GM19328 (cell line): ENCODE measurements around the gene CDH23.
A peak's percentile ranks its signal among the peaks of the same experiment; 100 is the strongest.

Source experiments
- ATAC-seq: cut with Tn5 transposase; IDR thresholded peaks from one replicate; pipeline ENCODE4 v1.9.1; 2021; ENCODE audit warnings: mild to moderate bottlenecking, moderate library complexity; ENCODE audit not compliant: unreplicated experiment

Gene CDH23

DNA sequence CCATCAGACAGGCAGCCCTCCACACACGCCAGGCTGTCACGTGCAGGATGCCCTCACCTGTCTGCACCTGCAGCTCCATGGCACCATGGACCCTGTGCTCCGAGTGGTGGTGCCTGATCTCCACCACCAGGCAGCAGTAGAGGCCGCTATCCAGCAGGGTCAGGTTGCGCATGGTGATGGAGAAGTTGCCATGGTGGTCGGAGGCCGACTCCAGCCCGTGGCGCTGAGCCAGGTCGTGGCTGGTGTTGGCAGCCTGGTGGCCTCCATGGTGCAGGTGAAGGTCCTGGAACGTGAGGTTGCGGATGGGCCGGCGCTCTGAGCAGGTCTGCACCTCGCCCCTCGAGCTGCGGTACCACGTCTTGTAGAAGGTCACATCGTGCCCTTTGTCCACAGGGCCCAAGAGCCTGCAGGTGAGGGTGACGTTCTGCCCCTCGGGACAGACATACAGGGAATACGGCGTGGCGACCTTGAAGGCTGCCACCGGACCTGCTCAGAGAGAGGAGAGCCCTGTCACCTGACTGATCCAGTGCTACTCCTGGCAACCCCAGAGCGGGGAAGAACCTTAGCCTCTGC lies 364.9 kb downstream of the CDH23 start:
- no peak for ATAC-seq

DNA sequence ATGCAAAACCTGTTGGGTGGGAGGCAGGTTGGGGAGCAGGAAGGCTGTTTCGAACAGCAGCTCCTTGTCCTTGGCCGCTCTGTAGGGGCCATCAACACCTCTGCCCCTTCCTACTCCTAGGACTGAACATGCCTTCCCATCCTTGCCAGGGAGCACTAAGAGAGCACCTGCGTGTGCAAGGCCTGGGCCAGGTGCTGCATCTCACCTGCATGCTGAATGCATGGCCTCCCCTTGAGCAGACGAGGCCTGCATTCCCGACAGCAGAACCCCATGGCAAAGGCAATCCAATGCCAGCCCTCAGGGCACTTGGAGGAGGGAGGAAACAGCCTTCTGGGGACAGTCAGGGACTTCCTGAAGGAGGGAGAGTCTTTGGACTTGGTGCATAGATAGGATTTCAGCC lies 365.6 kb downstream of the CDH23 start:
- ATAC-seq = no peak

- ATAC-seq = no peak
These were observed 366.8 kb downstream of the CDH23 start for GRCh38 chr10:71763352-71764127.

DNA sequence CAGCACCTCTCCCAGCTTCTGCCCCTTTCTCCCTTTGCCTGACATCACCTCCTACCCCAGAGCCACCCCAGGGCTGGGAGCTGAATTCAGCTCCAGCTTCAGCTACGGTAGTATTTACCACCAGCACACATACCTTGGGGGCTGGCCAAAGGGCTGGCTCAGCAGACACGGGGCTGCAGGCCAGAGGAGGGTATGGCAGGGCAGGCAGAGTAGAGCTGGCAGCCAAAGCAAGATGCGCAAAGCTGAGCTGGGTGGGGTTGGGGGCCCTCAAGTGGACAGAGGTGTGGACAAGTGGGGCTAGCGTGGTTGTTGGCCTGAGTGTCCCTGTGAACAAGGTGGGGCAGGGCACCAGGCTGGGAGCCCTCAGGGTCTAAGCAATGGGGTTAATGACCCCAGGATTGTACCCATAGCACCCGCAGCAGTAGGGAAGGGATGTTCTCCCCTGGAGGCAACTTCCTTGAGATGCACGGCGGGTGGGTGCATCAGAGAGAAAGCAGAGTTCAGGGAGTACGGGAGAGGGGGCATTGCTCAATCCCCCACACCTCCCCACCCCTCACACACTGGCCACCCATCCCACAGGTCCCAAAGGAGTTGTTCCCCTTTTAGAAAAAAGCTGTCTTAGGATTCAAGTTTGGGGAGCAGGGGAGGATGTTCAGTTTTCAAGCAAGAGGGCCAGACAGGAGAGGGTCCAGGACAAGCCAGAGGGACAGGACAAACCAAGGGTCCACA lies 368.6 kb downstream of the CDH23 start:
- ATAC-seq = no peak

DNA sequence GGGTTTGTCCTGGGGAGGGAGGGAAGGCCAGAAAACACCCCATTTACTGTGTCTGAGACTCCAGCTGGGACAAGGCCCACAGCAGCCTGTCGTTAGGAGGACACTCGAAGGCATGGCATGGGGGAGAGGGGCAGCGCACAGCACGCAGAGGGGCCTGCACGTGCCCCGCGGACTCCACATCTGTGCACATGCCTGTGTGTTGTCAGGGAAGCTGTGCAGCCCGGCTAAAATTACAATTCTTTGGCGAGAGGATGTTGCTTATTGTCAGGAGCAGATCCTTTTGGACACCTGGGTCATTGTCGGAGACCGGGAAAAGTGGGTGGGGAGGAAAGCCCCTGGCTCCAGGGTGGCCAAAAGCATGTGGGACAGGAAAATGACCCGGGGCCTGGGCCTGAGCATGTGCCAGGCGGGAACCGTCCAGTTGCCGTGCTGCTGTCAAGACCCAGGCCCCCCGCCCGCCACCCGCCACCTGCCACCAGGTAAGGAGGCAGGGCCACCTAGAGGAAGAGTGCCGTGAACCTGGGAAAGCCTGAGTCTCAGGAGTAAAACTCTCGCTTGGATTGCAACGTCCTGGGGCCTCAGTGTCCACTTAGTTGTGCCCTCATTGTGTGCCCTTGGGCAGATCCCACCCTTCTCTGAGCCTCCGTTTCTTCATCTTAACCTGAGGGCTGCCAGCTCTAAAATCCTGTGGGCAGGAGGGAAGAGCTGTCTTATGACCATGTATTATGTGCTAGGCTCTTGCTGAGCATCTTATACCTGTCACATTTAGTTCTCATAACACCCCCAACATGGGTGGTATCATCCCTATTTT lies 369.4 kb downstream of the CDH23 start:
- no peak for ATAC-seq

GRCh38 chr10:71766717-71767419 lies 370.1 kb downstream of the CDH23 start:
- no peak for ATAC-seq

DNA sequence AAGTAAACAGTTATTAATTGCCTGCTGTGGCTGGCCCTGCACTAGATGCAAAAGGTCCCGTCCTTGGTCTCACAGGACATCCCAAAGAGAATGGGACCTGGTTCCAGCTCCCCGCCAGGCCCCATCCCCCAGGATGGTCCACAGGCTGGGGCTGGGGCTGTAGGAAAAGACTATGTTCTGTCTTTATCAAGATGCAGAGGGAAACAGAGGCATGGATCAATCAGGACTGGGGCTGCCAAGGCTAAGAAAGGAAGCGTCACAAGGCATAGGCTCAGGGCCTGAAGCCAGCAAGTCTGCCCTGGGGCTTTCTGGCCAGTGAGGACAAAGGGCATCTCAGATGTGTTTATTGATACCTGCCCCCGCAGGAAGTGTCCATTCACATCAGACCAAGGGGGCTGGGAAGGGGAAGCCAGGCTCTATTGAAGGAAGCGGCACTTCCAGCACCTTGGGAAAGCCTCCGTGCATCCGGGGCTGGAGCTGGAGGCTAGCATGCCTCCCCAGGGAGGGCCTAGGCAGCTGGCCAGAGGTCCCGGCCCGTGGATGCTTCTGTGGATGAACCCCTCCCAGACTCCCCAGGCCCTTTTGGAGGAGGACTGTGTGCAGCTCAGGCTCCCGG lies 370.8 kb downstream of the CDH23 start:
- ATAC-seq = no peak

GRCh38 chr10:71769279-71769823 lies 372.6 kb downstream of the CDH23 start:
- ATAC-seq = peak; percentile 4

- no peak for ATAC-seq
These were observed 373.5 kb downstream of the CDH23 start for GRCh38 chr10:71770255-71770654.

DNA sequence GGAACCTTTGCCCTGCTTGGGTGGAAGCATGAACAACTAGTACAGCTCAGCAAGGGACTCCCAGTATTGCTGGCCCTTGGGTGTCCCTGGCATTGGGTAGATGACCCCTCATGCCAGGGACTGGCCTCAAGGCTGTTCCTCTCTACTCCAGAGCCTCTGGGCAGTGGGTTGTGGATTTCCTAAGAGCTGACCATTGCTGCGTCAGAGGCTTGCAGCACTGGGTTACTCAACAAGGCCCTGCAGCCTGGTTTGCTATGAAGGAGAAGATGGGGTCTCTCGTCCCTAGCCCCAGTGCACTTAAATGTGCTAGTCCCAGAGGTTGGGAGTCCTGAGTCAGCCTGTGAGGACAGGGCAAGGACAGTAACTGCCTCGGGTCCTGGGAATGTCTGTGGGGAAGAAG lies 374.1 kb downstream of the CDH23 start:
- no peak for ATAC-seq

DNA sequence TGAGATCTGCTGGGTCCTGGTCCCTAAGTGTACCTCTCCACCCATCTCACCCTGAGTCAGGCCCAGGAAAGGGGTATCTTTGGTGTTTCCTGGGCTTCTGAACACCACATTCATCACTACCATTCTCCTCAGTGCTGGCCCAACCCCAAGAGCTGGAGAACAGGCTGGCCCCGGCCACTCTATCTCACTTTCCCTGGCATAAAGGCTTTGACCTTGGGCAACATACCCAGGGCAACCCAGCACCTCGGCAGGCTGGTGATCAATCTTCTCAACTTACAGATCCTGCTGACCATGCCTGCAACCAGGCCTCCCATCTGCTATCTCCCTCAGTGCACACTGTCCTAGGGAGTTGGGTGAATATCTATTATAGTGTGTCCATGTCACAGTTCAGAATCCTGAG lies 374.5 kb downstream of the CDH23 start:
- no peak for ATAC-seq

DNA sequence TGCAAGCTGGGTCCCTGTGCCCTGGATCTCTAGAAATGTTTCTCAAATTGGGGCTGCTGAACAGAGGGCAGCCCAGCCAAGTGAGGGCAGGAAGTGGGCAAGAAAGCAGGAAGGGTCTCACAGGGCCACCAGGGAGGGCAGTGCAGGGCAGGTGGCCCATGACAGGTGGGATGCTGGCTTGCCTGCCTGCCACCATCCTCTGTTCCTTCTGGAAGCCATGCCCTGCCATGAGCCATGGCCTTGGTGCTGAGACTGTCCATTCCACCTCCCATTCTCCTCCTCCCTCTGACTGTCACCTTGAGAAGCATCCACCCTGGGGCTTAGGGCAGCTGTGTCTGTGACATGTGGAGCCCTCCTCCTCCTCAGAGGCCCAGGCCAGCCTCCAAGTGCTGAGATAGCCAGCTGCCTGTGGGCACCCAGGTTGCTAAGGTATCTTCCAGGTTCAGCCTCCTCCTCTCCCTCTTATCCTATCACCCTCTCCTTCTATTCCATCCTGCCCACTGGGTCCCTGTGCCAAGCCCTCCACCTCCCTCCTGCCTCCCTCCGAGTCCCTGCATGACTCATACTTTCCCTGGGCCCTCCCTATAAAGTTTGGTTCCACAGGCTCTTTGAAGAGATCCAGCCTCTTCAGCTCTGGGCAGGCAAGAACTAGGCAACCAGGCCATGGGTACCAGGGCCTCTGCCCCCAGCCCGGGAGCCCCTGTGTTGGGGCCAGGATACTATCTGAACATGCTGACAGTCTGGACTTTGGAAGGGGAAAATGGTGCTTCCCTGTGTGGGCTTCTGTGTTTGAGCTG lies 375.3 kb downstream of the CDH23 start:
- no peak for ATAC-seq

DNA sequence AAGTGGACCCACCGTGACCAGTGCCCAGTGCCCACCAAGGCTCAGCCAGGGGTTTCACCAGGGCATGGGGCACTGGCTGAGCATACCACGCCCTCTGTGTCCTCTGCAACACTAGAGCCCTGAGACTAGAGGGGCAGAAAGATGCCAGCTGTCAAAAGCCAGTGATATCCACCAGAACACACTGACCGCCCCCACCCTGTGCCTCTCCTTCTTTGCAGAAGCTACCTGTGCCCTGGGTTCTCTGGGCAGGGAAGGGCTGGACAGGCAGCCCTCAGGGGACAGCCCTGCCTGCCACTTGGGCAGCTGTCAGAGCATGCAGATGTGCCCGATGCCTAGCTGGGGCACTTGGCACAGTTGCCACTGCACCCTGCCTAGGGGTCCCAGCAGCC lies 376.1 kb downstream of the CDH23 start:
- ATAC-seq = no peak

GRCh38 chr10:71773221-71773971 lies 376.7 kb downstream of the CDH23 start, which contains the start of gene VSIR:
Gene VSIR, minus strand, starts transcription at chr10:71773520. Its CDS starts 81 bp downstream, at chr10:71773439.
- peak; percentile 48 for ATAC-seq

- ATAC-seq = no peak
These were observed 378.4 kb downstream of the CDH23 start for GRCh38 chr10:71774916-71775702.

- ATAC-seq = no peak
These were observed 379.8 kb downstream of the CDH23 start for GRCh38 chr10:71776481-71776925.

DNA sequence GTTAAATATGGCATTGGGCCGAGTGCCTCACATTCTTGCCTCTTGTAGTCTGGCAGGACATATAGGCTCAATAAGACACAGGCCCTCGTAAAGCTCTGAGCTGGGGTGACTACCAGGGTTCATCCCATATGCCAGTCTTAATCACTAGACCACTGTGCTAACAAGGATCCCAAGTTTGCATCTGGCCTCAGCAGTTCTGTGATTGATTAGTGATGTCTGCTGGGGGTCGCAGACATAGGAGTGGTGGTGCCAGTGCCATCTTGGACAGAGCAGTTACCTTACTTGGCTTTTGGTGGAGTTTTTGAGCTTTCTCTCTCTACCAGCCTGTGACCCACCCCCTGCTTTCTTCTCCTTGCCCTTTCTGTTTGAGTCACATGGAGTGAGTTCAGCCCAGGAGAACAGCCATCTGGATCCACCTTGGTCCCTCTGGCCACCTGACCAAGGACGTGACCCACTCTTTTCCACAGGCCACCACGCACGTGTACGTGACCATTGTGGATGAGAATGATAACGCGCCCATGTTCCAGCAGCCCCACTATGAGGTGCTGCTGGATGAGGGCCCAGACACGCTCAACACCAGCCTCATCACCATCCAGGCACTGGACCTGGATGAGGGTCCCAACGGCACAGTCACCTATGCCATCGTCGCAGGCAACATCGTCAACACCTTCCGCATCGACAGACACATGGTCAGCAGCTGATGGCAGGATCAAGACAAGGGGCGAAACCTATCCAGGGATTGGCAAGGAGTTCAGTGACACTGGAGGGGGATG lies 380.7 kb downstream of the CDH23 start:
- no peak for ATAC-seq
